Measurements from ENCODE around the gene HMHB1. TPM values are rescaled to one million over a fixed set of nuclear protein-coding genes. Genes with fewer than 3 reads are reported as not detected.

HMHB1 gene
- total and polyA plus RNA-seq, 7 experiments from 2014 or later = not detected

GRCh38 chr5:143819716-143820115 lies 7.8 kb downstream of the HMHB1 start:
- Histone ChIP-seq H3K4me3 (ENCODE audit: low read length) (no peak overlapping the region), H3K27ac (ENCODE audit: low read depth, low read length) (no peak overlapping the region), H3K36me3 (ENCODE audit: control insufficient read depth in 2 of 3, insufficient read depth in 3 of 3, low read length in 3 of 3) (no peaks in the 10 kb centered on the region), H3K4me1 (ENCODE audit: control insufficient read depth in 2 of 2, insufficient read depth in 2 of 2, low read length in 2 of 2) (no peaks in the 10 kb centered on the region), H3K9me3 (ENCODE audit: control insufficient read depth in 2 of 3, low read length in 3 of 3) (no peaks in the 10 kb centered on the region), H3K27me3 (ENCODE audit: control insufficient read depth in 2 of 2, insufficient read depth in 2 of 2, low read length in 2 of 2) (no peaks in the 10 kb centered on the region)
- H3K4me1 Mint-ChIP-seq = no peaks in the 10 kb centered on the region
- H3K36me3 Mint-ChIP-seq = peaks cover 0 to 3% (median 0%) of the 10 kb centered on the region in 5 donors
- no peak overlapping the region for H3K27ac Mint-ChIP-seq
- peaks cover 0 to 16% (median 5%) of the 10 kb centered on the region in 5 donors for H3K27me3 Mint-ChIP-seq
- ATAC-seq (no peak), DNase-seq (no peak)
- intact Hi-C loops (cut with micrococcal nuclease) = loop anchor here (10.0 kb wide), 4 partner anchors 545 to 1205 kb away; no protein-coding TSS in a partner anchor
- CTCF ChIA-PET = no interaction called here
- POLR2A ChIA-PET = interaction anchor here (0.8 kb wide), 1 partner anchor 140 kb away, joined by 3 read pairs; no protein-coding TSS in a partner anchor
- H3K4me3 Mint-ChIP-seq = no peak overlapping the region
- peaks cover 0 to 8% (median 0%) of the 10 kb centered on the region in 11 donors for H3K9me3 Mint-ChIP-seq

DNA sequence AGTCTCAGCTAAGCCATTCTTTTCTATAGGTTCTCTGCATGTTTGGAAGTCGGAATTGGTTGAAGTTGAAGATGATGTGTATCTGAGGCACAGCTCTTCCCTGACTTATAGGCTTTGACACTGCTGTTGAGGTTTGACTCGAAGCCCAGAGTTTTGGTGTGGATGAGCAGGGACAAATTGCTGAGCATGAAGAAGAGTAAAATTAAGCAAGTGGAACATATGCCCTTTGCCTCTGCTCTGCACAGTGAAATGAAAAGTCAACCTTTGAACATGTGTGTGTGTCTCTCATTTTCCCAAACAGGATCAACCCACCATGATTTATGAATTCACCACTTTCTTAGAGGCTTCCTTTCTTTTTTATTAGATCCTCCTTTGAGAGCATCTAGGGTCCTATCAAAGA lies 8.5 kb downstream of the HMHB1 start:
- Mint-ChIP-seq H3K36me3 (peaks cover 0 to 3% (median 0%) of the 10 kb centered on the region in 5 donors), H3K4me1 (no peaks in the 10 kb centered on the region), H3K4me3 (no peak overlapping the region), H3K27me3 (peaks cover 0 to 16% (median 5%) of the 10 kb centered on the region in 5 donors), H3K9me3 (peaks cover 0 to 8% (median 0%) of the 10 kb centered on the region in 11 donors), H3K27ac (no peak overlapping the region)
- no peaks in the 10 kb centered on the region for H3K27me3 ChIP-seq (ENCODE audit: control insufficient read depth in 2 of 2, insufficient read depth in 2 of 2, low read length in 2 of 2)
- ATAC-seq (no peak), DNase-seq (no peak)
- H3K36me3 ChIP-seq (ENCODE audit: control insufficient read depth in 2 of 3, insufficient read depth in 3 of 3, low read length in 3 of 3) = no peaks in the 10 kb centered on the region
- H3K4me1 ChIP-seq (ENCODE audit: control insufficient read depth in 2 of 2, insufficient read depth in 2 of 2, low read length in 2 of 2) = no peaks in the 10 kb centered on the region
- intact Hi-C loops (cut with micrococcal nuclease) = loop anchor here (10.0 kb wide), 4 partner anchors 546 to 1206 kb away; no protein-coding TSS in a partner anchor
- no peak overlapping the region for H3K4me3 ChIP-seq (ENCODE audit: low read length)
- ChIA-PET CTCF (interaction anchor here (0.6 kb wide), 1 partner anchor 817 kb away, joined by 4 read pairs; no protein-coding TSS in a partner anchor), POLR2A (interaction anchor here (0.6 to 0.8 kb wide), 2 partner anchors 141 to 148 kb away, joined by 3 read pairs; no protein-coding TSS in a partner anchor)
- H3K27ac ChIP-seq (ENCODE audit: low read depth, low read length) = no peak overlapping the region
- no peaks in the 10 kb centered on the region for H3K9me3 ChIP-seq (ENCODE audit: control insufficient read depth in 2 of 3, low read length in 3 of 3)

- no peak overlapping the region for H3K4me3 Mint-ChIP-seq
These were observed 13.1 kb downstream of the HMHB1 start for GRCh38 chr5:143824851-143825720.

GRCh38 chr5:143826951-143827444 lies 15.0 kb downstream of the HMHB1 start:
- ChIA-PET CTCF (interaction anchor here (1.1 to 5.0 kb wide), 2 partner anchors 366 to 825 kb away, joined by 4 to 33 read pairs; no protein-coding TSS in a partner anchor), POLR2A (interaction anchor here (0.6 kb wide), 1 partner anchor 336 kb away, joined by 3 read pairs; no protein-coding TSS in a partner anchor)
- peaks cover 0 to 3% (median 0%) of the 10 kb centered on the region in 5 donors for H3K36me3 Mint-ChIP-seq
- no peaks in the 10 kb centered on the region for H3K27me3 ChIP-seq (ENCODE audit: control insufficient read depth in 2 of 2, insufficient read depth in 2 of 2, low read length in 2 of 2)
- no peaks in the 10 kb centered on the region for H3K9me3 ChIP-seq (ENCODE audit: control insufficient read depth in 2 of 3, low read length in 3 of 3)
- H3K4me1 ChIP-seq (ENCODE audit: control insufficient read depth in 2 of 2, insufficient read depth in 2 of 2, low read length in 2 of 2) = peaks cover 0 to 6% of the 10 kb centered on the region in 2 donors
- H3K36me3 ChIP-seq (ENCODE audit: control insufficient read depth in 2 of 3, insufficient read depth in 3 of 3, low read length in 3 of 3) = no peaks in the 10 kb centered on the region
- ATAC-seq (no peak), DNase-seq (peak in 1 of 9 donors; percentile 31)
- no peak overlapping the region for H3K27ac Mint-ChIP-seq
- intact Hi-C loops (cut with micrococcal nuclease) = loop anchor here (2.0 to 10.0 kb wide), 7 partner anchors 220 to 1212 kb away; no protein-coding TSS in a partner anchor
- H3K9me3 Mint-ChIP-seq = no peaks in the 10 kb centered on the region
- no peak overlapping the region for H3K4me3 Mint-ChIP-seq
- no peak overlapping the region for H3K27ac ChIP-seq (ENCODE audit: low read depth, low read length)
- no peak overlapping the region for H3K4me3 ChIP-seq (ENCODE audit: low read length)
- peaks cover 0 to 18% (median 10%) of the 10 kb centered on the region in 7 donors for H3K4me1 Mint-ChIP-seq
- H3K27me3 Mint-ChIP-seq = no peaks in the 10 kb centered on the region

More at GRCh38 chr5:143824851-143825720, 13.1 kb downstream of the HMHB1 start:
- Histone ChIP-seq H3K27me3 (ENCODE audit: control insufficient read depth in 2 of 2, insufficient read depth in 2 of 2, low read length in 2 of 2) (no peaks in the 10 kb centered on the region), H3K4me3 (ENCODE audit: low read length) (no peak overlapping the region), H3K27ac (ENCODE audit: low read depth, low read length) (no peak overlapping the region), H3K9me3 (ENCODE audit: control insufficient read depth in 2 of 3, low read length in 3 of 3) (no peaks in the 10 kb centered on the region), H3K36me3 (ENCODE audit: control insufficient read depth in 2 of 3, insufficient read depth in 3 of 3, low read length in 3 of 3) (no peaks in the 10 kb centered on the region), H3K4me1 (ENCODE audit: control insufficient read depth in 2 of 2, insufficient read depth in 2 of 2, low read length in 2 of 2) (peaks cover 0 to 6% of the 10 kb centered on the region in 2 donors)
- ATAC-seq (peak; percentile 94), DNase-seq (peak; percentile 56 to 86 (median 75))
- POLR2A ChIA-PET = interaction anchor here (0.6 to 1.5 kb wide), 3 partner anchors 221 to 826 kb away, joined by 3 to 4 read pairs (median 3); no protein-coding TSS in a partner anchor
- Mint-ChIP-seq H3K27ac (no peak overlapping the region), H3K9me3 (no peaks in the 10 kb centered on the region), H3K4me1 (peaks cover 0 to 18% (median 10%) of the 10 kb centered on the region in 7 donors), H3K27me3 (peaks cover 0 to 5% (median 3%) of the 10 kb centered on the region in 5 donors), H3K36me3 (peaks cover 0 to 3% (median 0%) of the 10 kb centered on the region in 5 donors)
- intact Hi-C loops (cut with micrococcal nuclease) = loop anchor here (1.0 to 10.0 kb wide), 17 partner anchors 143 to 1210 kb away; no protein-coding TSS in a partner anchor
- CTCF ChIA-PET = interaction anchor here (0.6 to 5.0 kb wide), 18 partner anchors 9 to 1085 kb away, joined by 3 to 33 read pairs (median 3); no protein-coding TSS in a partner anchor

DNA sequence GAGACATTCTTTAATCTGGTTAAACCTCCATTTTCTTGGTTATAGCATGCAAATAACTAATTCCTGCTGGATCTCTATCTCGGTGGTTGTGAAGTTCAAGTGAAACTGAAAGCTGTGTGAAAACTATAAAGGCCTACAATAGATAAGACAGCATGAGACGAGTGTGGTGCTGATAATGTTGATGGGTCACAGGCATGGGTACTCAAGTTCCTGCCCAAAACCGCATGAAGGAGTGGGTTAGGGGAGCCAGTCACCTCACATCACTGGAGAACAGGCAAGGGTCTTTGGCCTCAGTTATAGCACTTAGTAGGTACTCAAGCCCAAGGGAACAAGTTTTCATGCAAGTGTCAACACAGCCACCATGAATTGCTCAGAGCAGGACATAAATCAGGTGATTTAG lies 16.7 kb downstream of the HMHB1 start:
- DNase-seq = peak in 3 of 9 donors; percentile 8 to 9 (median 9)

DNA sequence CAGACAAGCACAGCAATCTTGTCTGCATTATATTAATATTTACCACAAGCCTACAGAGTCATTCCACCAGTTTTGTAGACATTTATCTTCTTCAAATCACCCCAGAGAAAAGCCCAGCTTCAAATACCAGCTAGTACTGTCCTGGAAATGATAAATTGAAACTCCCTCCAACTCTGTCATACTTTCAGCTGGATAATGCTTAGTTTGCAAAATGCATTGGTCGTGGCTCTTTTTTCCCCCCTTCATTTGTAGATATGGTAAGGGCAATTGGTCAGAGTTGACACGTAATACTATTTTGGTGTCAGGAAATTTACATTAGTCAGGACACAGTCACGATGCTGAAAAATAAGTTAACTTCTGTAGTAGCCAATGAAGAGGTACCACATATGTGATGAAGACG lies 21.2 kb downstream of the HMHB1 start:
- Mint-ChIP-seq H3K27me3 (no peaks in the 10 kb centered on the region), H3K27ac (no peak overlapping the region), H3K36me3 (peaks cover 0 to 3% (median 0%) of the 10 kb centered on the region in 5 donors), H3K4me3 (no peak overlapping the region), H3K9me3 (no peaks in the 10 kb centered on the region), H3K4me1 (peaks cover 2 to 14% (median 8%) of the 10 kb centered on the region in 7 donors)
- Histone ChIP-seq H3K27ac (ENCODE audit: low read depth, low read length) (no peak overlapping the region), H3K27me3 (ENCODE audit: control insufficient read depth in 2 of 2, insufficient read depth in 2 of 2, low read length in 2 of 2) (no peaks in the 10 kb centered on the region), H3K36me3 (ENCODE audit: control insufficient read depth in 2 of 3, insufficient read depth in 3 of 3, low read length in 3 of 3) (no peaks in the 10 kb centered on the region), H3K9me3 (ENCODE audit: control insufficient read depth in 2 of 3, low read length in 3 of 3) (no peaks in the 10 kb centered on the region), H3K4me3 (ENCODE audit: low read length) (no peak overlapping the region), H3K4me1 (ENCODE audit: control insufficient read depth in 2 of 2, insufficient read depth in 2 of 2, low read length in 2 of 2) (peaks cover 0 to 3% of the 10 kb centered on the region in 2 donors)
- POLR2A ChIA-PET = no interaction called here
- CTCF ChIA-PET = no interaction called here
- no peak for DNase-seq
- intact Hi-C loops (cut with micrococcal nuclease) = no loop called here
- ATAC-seq = no peak

More for the DNA sequence above, 16.7 kb downstream of the HMHB1 start:
- no peaks in the 10 kb centered on the region for H3K9me3 Mint-ChIP-seq
- CTCF ChIA-PET = interaction anchor here (5.0 kb wide), 1 partner anchor 827 kb away, joined by 33 read pairs; no protein-coding TSS in a partner anchor
- H3K4me3 Mint-ChIP-seq = peak overlapping the region in 9 of 10 donors; percentile 51 to 80 (median 71)
- Histone ChIP-seq H3K27ac (ENCODE audit: low read depth, low read length) (peak overlapping the region; percentile 18), H3K36me3 (ENCODE audit: control insufficient read depth in 2 of 3, insufficient read depth in 3 of 3, low read length in 3 of 3) (no peaks in the 10 kb centered on the region), H3K9me3 (ENCODE audit: control insufficient read depth in 2 of 3, low read length in 3 of 3) (no peaks in the 10 kb centered on the region), H3K4me3 (ENCODE audit: low read length) (peak overlapping the region; percentile 33), H3K4me1 (ENCODE audit: control insufficient read depth in 2 of 2, insufficient read depth in 2 of 2, low read length in 2 of 2) (peaks cover 0 to 6% of the 10 kb centered on the region in 2 donors), H3K27me3 (ENCODE audit: control insufficient read depth in 2 of 2, insufficient read depth in 2 of 2, low read length in 2 of 2) (no peaks in the 10 kb centered on the region)
- intact Hi-C loops (cut with micrococcal nuclease) = loop anchor here (5.0 to 10.0 kb wide), 6 partner anchors 221 to 1214 kb away; no protein-coding TSS in a partner anchor
- H3K4me1 Mint-ChIP-seq = peaks cover 0 to 18% (median 10%) of the 10 kb centered on the region in 7 donors
- peaks cover 0 to 3% (median 0%) of the 10 kb centered on the region in 5 donors for H3K36me3 Mint-ChIP-seq
- no peaks in the 10 kb centered on the region for H3K27me3 Mint-ChIP-seq
- H3K27ac Mint-ChIP-seq = peak overlapping the region in 8 of 9 donors; percentile 21 to 74 (median 37)
- peak; percentile 49 for ATAC-seq
- POLR2A ChIA-PET = no interaction called here

Data from naive thymus-derived CD4-positive, alpha-beta T cell (primary cell).